Stimulated activated naive CD8-positive, alpha-beta T cell treated with anti-CD3 and anti-CD28 coated beads, Interleukin-15, Interleukin-2, amounts not matched to agents 100 U/mL and 50 U/mL, for 24 hours (primary cell): Measurements from ENCODE around the gene NTN3.
A peak's percentile ranks its signal among the peaks of the same experiment; 100 is the strongest.

Source experiments
- ATAC-seq: fragments of 150-1000 bp; cut with Tn5 transposase; one replicate; pipeline ENCODE4 v1.10.0; 2021
- DNase-seq: peaks from one replicate; pipeline ENCODE4 v3.0.0; 2021

The NTN3 gene

DNA sequence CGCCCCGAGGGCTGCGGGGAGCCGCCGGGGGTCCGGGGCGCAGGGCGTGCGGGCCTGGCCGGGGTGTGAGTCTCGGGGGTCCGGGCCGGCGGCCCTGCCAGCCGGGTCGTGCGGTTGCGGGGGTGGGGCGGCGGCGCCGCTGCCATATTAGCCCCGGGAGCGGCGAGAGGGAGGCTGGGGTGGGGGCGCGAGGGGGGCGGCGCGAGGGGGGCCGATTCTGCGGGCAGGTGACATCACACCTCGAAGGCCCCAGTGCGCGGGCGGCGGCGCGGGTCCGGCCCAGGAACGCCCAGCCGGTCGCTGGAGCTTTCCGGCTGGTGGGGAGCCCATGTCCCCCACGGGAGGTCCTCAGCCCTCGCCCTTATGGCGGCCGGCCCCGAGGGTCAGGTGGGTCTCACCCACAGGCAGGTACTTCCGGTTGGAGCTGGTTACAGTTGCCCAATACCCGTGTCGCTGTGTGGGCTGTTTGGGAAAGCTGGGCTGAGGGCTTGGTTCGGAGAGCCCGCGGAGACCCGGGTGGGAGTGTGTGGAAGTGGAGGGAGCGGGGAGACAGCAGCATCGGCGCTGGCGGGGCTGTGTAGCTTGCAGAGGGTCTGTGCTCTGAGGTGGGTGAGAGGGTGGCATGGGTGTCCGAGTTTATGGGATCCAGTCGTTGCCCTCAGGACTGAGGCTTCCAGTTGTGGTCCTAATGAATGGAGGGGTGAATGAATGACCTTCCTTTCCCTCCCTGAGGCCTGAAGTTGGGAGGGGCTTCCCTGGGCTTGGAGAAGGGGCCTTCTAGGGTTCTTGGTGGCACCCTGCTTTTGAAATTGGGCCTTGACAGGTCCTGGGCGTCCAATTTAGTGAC, 43.5 kb downstream of the NTN3 start:
- DNase-seq (peak; percentile 47), ATAC-seq (no peak)

DNA sequence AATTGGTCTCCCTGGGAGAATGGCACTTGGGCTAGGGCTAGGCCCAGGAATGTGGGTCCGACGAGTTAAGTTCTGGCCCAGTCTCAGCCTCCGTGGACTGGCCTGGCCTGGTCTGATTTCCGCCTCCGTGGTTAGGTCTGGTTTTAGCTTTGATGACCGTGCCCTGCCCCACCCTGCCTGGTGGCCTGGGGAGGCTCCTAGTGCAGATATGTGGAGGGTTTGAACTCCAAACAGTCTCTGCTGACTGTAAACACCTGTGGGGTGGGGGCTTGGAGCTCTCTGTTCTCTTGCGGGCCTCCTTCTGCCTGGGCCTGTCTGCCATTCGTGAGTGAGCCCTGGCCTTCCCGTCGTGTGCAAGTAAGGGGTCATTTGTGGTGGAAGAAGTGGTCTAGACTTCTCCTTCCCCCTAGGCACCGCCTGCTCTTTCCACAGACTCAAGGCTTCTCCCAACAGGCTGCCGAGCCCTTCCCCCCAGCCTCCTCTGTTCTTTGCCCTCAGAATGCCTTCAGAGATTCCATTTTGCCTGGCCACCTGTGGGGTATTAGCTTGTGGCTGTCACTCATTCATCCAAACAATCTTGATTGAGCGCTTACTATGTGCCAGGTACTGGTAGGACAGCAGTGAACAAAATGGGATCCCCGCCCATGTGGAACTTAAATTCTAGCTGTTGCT, 44.2 kb downstream of the NTN3 start:
- ATAC-seq: no peak
- DNase-seq: peak; percentile 12

DNA sequence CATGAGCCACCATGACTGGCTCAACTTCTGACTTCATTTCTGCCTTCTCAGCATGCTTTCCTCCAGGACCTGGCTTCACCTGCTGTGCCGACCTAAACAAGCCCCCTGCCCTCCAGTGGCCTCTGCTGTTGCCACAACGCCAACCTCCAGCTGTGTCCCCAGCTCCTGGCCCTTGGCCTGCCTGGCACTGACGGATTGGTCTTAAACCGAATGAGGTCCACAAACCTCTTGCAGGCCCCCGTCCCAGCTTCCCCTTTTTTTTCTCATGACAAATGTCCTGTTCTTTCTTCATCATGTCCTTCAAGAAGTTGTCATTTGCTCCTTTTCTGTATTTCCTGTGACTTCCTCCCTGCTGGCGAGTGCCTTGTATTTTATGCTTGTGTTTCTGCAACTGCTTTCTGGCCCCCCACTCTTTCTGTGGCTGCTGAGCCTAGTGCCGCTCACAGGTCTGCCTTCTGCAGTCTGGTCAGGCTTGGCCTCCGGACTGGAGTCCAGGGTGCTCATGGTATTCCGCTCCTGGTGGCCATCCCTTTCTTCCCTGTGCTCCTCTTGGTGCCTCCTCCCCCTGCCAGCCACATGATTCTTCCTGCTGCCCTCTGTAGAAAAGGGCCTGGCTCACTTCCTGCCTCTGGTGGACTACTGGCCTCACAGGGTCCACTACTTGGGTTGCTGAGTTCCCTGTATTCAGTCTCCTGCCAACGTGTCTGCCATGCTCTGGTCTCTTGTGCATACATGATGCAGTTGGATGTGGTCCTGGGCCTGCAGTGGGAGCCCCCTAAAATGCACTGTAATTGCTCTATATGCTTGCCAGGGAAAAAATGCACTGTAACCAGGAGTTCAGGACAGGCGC, 45.5 kb downstream of the NTN3 start:
- ATAC-seq: no peak

DNA sequence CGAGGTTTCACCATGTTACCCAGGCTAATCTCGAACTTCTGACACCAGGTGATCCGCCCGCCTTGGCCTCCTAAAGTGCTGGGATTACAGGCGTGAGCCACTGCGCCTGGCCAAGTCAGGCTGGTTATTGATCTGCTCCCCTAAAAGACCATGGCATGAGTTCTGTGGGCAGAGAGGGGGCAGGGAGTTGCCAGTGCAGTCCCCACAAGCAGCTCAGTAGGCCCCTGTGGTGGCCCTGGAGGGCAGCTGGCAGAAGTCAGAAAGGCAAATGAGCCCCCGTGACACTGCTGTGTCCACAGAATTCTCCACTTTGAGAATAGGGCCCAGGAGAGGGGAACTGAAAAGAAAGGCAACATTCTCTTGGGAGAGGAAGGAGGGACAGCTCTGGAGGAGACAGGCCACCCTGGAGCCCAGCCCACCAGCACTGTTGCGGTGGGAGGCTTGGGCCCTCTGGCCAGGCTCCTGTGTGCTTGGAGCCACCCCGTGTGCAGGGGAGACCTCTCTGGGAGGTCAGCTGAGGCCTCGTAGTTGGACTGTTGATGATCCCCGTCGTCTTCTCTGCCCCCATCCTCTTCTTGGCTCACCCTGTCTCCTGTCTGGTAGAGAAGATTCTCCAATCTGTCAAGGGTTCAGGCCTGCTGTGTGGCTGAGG, 47.0 kb downstream of the NTN3 start:
- ATAC-seq (no peak), DNase-seq (no peak)

More for the DNA sequence above, 45.5 kb downstream of the NTN3 start:
- DNase-seq: no peak

DNA sequence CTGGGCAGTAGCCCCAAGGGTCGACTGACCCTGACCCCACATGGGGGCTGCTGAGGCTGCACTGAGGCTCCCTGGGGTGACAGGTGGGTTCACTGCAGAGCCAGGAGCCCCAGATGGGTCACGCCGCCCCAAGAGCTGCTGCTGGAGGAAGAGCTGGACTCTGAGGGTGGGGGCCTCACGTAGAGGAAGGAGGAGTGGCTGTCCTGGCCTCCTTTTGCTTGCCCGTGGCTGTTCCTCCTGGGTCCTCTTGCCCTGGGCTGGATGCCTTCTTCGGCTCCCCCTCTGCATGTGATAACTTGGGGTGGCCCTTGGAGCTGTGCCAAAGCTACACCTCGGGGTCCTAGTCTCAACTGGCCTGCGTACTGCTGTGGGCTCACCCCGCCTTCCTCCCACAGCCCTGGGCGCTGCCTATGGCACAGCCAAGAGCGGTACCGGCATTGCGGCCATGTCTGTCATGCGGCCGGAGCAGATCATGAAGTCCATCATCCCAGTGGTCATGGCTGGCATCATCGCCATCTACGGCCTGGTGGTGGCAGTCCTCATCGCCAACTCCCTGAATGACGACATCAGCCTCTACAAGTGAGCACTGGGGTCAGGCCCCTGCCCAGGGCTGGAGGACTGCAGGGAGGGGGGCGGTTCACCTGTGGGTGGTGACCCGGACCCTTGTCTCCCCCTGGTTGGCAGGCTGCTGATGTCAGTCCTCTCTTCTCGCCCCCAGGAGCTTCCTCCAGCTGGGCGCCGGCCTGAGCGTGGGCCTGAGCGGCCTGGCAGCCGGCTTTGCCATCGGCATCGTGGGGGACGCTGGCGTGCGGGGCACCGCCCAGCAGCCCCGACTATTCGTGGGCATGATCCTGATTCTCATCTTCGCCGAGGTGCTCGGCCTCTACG, 48.0 kb downstream of the NTN3 start:
- ATAC-seq (no peak), DNase-seq (peak; percentile 13)

DNA sequence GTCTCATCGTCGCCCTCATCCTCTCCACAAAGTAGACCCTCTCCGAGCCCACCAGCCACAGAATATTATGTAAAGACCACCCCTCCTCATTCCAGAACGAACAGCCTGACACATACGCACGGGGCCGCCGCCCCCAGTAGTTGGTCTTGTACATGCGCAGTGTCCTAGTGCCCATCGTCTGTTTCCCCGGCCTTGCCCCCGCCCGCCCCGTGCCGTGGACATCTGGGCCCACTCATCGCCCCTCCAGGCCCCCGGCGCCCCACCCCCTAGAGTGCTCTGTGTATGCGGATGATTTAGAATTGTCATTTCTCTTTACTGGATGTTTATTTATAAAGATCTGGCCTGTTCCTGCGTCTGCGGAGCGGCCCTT, 48.6 kb downstream of the NTN3 start:
- ATAC-seq (peak; percentile 2), DNase-seq (peak; percentile 15)

DNA sequence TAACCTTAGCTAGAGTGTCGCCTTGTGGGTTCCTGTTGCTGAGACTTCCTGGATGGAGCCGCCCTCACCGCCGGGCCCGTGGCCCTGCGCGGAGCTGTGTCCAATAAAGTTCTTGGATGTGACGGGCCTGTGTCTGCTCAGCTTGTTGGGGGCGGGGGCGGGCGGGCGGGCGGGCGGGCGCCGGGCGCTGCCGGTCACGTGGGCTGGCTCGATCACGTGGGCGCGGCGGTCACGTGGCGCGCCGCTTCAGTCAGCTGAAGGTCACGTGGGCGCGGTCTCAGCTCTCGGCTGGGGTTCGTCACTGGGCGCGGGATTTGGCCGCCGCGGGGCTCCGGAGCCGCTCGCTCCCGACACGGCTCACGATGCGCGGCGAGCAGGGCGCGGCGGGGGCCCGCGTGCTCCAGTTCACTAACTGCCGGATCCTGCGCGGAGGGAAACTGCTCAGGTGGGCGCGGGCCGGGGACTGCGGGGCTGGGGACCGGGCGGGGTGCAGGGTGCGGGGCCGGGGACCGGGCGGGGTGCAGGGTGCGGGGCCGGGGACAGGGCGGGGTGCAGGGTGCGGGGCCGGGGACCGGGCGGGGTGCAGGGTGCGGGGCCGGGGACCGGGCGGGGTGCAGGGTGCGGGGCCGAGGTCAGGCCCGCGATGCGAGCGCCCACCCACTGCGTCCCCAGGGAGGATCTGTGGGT, 49.1 kb downstream of the NTN3 start, which contains the start of gene AMDHD2:
AMDHD2 (plus strand) TSS at position 275 of the 687 bp plus-strand sequence; CDS start at position 363, 88 bp downstream.
- DNase-seq (peak; percentile 93), ATAC-seq (peak; percentile 66)

DNA sequence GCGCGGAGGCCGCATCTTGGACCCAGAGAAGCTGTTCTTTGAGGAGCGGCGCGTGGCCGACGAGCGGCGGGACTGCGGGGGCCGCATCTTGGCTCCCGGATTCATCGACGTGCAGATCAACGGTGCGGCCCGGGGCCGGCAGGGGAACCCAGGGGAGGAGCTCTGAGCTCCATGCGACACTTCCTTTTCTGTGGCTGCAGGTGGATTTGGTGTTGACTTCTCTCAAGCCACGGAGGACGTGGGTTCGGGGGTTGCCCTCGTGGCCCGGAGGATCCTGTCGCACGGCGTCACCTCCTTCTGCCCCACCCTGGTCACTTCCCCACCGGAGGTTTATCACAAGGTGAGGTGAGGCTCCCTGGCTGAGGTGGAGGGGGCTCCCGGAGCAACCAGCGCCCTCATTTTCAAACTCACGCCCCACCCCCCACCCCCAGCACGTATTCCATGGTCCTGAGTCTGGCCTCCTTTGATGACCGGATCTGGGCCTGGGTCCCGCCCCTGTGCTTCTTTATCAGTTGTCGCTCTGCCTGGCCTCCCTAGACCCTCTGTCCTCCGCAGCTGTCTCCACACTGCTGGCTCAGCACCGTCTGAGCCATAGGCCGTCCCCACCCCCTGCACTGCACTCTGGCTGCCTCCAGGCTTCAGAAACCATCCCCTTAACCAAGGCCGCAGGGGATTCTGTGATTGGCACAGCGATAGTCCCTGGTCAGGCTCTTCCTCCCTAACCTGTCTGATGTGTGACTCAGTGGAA, 49.9 kb downstream of the NTN3 start:
- peak; percentile 29 for ATAC-seq
- peak; percentile 55 for DNase-seq
